PC-9 (cell line): Measurements from ENCODE around the gene CHMP2A. TPM values are rescaled to one million over a fixed set of nuclear protein-coding genes. Genes with fewer than 3 reads are reported as not detected.
A peak's percentile ranks its signal among the peaks of the same experiment; 100 is the strongest.
"Not testable (repeated sequence)": the region's sequence is repeated elsewhere in the genome, so short reads cannot be mapped to it uniquely, and the experiment has no call there.

Experiments used
- BruUV-seq: library from RNA; stranded (reverse); fragments of 400-500 nt; replicated peaks from 2 replicates; lab custom pipeline; 2021; lab: Mats Ljungman, UMichigan
- CTCF ChIA-PET: fragments of 300-600 bp; sonication (Branson Sonifier 250); formaldehyde crosslinking; loops from one replicate; lab custom pipeline; 2022; ENCODE audit warnings: antibody characterized with exemption; lab: Charles Lee
- POLR2A ChIA-PET: fragments of 300-600 bp; sonication (Branson Sonifier 250); formaldehyde crosslinking; loops from one replicate; lab custom pipeline; 2022; ENCODE audit warnings: antibody characterized with exemption; ENCODE audit not compliant: unreplicated experiment; lab: Charles Lee
- DNase-seq, 2 experiments: peaks; one replicate each; pipeline versions ENCODE4 v3.0.0 to v3.0.0-alpha.2; 2015 to 2022; ENCODE audit warnings: mixed read lengths in 1 of 2
- H2AFZ ChIP-seq: fragments of 200-600 bp; sonication (generic); 2 replicates; pipeline ENCODE4 v1.8.1; 2017; ENCODE audit warnings: antibody characterized with exemption
- H3F3A ChIP-seq: fragments of 200-600 bp; sonication (generic); 2 replicates; pipeline ENCODE4 v1.8.1; 2017; ENCODE audit warnings: antibody characterized with exemption, mild to moderate bottlenecking, low read depth; ENCODE audit not compliant: insufficient read depth
- H3K27ac ChIP-seq: fragments of 200-600 bp; sonication (generic); 2 replicates; pipeline ENCODE4 v1.6.1; 2016; ENCODE audit warnings: mixed run types
- H3K27me3 ChIP-seq: fragments of 200-600 bp; sonication (generic); 2 replicates; pipeline ENCODE4 v1.6.1; 2016; ENCODE audit warnings: low read depth, mixed run types; ENCODE audit not compliant: insufficient read depth
- H3K36me3 ChIP-seq: fragments of 200-600 bp; sonication (generic); 2 replicates; pipeline ENCODE4 v1.6.1; 2016; ENCODE audit warnings: low read depth, mixed run types
- H3K4me1 ChIP-seq: fragments of 200-600 bp; sonication (generic); replicated peaks from 2 replicates; pipeline ENCODE4 v1.6.1; 2016; ENCODE audit warnings: mixed run types; ENCODE audit not compliant: insufficient read depth
- H3K4me2 ChIP-seq: fragments of 200-600 bp; sonication (generic); 2 replicates; pipeline ENCODE4 v1.6.1; 2017; ENCODE audit warnings: mixed run types
- H3K4me3 ChIP-seq: fragments of 200-600 bp; sonication (generic); 2 replicates; pipeline ENCODE4 v1.6.1; 2016; ENCODE audit warnings: mixed run types
- H3K79me2 ChIP-seq: fragments of 200-600 bp; sonication (generic); 2 replicates; pipeline ENCODE4 v1.6.1; 2017; ENCODE audit warnings: low read depth, mixed run types
- H3K9me2 ChIP-seq: fragments of 200-600 bp; sonication (generic); 2 replicates; pipeline ENCODE4 v1.8.1; 2017; ENCODE audit warnings: mild to moderate bottlenecking; ENCODE audit not compliant: insufficient read depth
- H3K9me3 ChIP-seq: fragments of 200-600 bp; sonication (generic); 2 replicates; pipeline ENCODE4 v1.8.1; 2016; ENCODE audit warnings: low read depth; ENCODE audit not compliant: insufficient read depth
- H4K20me1 ChIP-seq: fragments of 200-600 bp; sonication (generic); 2 replicates; pipeline ENCODE4 v1.8.1; 2017; ENCODE audit not compliant: insufficient read depth
- EZH2 ChIP-seq: fragments of 200-600 bp; sonication (generic); IDR thresholded peaks from 2 replicates; pipeline ENCODE4 v1.8.0; 2017; ENCODE audit warnings: antibody characterized with exemption, low read depth
- intact Hi-C: fragments of 100-400 bp; cut with micrococcal nuclease; formaldehyde crosslinking; loops from one replicate; pipeline ENCODE4 v1.10.0; 2022; ENCODE audit not compliant: unreplicated experiment
- total RNA-seq: library from RNA; stranded (reverse); gene quantifications from 2 replicates; pipeline ENCODE4 v1.2.3, GENCODE V29; 2021
- TF ChIP-seq, protein P1 (sequence below): fragments of 200-600 bp; sonication (generic); conservative IDR thresholded peaks from 2 replicates; pipeline ENCODE4 v1.6.1; 2017; ENCODE audit warnings: mixed run types, antibody characterized with exemption, mild to moderate bottlenecking, moderate library complexity

Gene CHMP2A
- total RNA-seq, 1 experiment from 2014 or later = 149 TPM

DNA sequence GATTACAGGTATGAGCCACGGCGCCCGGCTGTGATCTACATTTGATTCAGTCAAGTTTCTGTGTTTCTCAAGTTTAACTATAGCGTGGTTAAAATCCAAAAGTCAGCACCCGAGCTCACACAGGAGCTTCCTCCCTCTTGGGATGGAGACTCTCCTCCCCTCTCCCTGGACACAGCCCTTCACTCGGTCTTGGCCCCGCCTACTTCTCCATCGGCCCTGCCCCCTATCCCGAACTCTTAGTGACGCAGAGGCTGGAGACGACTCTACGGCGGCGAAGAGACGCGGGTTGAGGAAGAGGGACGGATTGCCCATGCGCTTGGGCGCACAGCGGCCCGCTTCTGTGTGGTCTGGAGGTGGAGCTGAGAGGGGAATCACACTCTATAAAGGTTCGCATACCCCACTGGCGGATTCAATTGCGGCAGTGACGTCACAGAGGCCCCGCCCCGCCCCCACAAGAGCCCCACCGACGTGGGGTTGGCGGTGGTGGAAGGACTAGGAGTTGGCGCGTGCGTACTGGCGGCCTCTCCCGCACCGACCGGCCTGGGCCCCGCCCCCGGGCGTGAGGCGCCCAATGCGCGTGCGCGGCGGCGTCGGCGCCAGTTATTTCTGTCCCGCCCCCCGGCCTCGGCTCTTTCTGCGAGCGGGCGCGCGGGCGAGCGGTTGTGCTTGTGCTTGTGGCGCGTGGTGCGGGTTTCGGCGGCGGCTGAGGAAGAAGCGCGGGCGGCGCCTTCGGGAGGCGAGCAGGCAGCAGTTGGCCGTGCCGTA lies 10.9 kb downstream of the CHMP2A start, which contains the start of gene TRIM28:
Gene TRIM28, plus strand, starts transcription at position 239 of the 765 bp plus-strand sequence. CDS start 694 bp downstream, outside the sequence.
- intact Hi-C loops = loop anchor here (1.0 kb wide), 1 partner anchor 361 kb away; the partner anchor contains the start of gene ZNF274
- TF ChIP-seq EZH2 = no peak
- TF ChIP-seq, protein P1, sequence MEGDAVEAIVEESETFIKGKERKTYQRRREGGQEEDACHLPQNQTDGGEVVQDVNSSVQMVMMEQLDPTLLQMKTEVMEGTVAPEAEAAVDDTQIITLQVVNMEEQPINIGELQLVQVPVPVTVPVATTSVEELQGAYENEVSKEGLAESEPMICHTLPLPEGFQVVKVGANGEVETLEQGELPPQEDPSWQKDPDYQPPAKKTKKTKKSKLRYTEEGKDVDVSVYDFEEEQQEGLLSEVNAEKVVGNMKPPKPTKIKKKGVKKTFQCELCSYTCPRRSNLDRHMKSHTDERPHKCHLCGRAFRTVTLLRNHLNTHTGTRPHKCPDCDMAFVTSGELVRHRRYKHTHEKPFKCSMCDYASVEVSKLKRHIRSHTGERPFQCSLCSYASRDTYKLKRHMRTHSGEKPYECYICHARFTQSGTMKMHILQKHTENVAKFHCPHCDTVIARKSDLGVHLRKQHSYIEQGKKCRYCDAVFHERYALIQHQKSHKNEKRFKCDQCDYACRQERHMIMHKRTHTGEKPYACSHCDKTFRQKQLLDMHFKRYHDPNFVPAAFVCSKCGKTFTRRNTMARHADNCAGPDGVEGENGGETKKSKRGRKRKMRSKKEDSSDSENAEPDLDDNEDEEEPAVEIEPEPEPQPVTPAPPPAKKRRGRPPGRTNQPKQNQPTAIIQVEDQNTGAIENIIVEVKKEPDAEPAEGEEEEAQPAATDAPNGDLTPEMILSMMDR = no peak
- H3K27me3 ChIP-seq = no peaks in the 10 kb centered on the region
- H3K27ac ChIP-seq = peak within 1 kb of the TSS; percentile 88
- H3F3A ChIP-seq = peaks cover 7% of the 10 kb centered on the region; the same call in 1 of the 2 replicates
- H3K9me2 ChIP-seq = no peaks in the 10 kb centered on the region
- TSS peak; percentile 100 for BruUV-seq
- POLR2A ChIA-PET = interaction anchor here (0.6 to 0.8 kb wide), 6 partner anchors 11 to 252 kb away, joined by 3 to 23 read pairs (median 3); partner anchors contain the start of genes CHMP2A and ZSCAN22
- H4K20me1 ChIP-seq = peaks cover 29% of the 10 kb centered on the region
- DNase-seq = peak; percentile 90 to 98
- no peaks in the 10 kb centered on the region for H3K9me3 ChIP-seq
- peak within 1 kb of the TSS; percentile 89 for H2AFZ ChIP-seq
- CTCF ChIA-PET = no interaction called here
- peaks cover 10% of the 10 kb centered on the region; the same call in 1 of the 2 replicates for H3K4me1 ChIP-seq
- H3K4me3 ChIP-seq = peak within 1 kb of the TSS; percentile 76
- H3K4me2 ChIP-seq = peak within 1 kb of the TSS; percentile 95
- peaks cover 41% of the 10 kb centered on the region for H3K79me2 ChIP-seq
- peaks cover 5% of the 10 kb centered on the region; the same call in 1 of the 2 replicates for H3K36me3 ChIP-seq

DNA sequence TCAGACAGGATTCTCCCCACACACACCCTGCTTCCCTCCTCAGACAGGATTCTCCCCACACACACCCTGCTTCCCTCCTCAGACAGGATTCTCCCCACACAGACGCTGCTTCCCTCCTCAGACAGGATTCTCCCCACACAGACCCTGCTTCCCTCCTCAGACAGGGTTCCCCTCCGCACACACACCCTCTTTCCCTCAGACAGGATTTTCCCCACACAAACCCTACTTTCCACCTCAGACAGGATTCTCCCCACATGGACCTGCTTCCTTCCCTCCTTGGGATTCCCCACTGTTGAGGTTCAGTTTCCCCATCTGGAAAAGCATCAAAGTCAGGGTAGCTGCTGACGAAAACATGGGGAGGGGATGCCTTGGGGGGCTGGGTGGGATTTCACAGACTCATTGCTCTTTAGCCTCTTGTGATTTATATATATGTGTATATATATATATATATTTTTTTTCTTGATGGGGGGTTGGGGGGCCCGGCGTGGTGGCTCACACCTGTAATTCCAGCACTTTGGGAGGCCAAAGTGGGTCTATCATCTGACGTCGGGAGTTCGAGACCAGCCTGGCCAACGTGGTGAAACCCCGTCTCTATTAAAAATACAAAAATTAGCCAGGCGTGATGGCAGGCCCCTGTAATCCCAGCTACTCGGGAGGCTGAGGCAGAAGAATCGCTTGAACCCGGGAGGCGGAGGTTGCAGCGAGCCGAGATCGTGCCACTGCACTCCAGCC lies 12.1 kb downstream of the CHMP2A start:
- H3K9me2 ChIP-seq, H3K36me3 ChIP-seq, BruUV-seq, H3K4me1 ChIP-seq, H3K9me3 ChIP-seq, intact Hi-C loops, H2AFZ ChIP-seq, H3F3A ChIP-seq, CTCF ChIA-PET, POLR2A ChIA-PET, H3K27me3 ChIP-seq, DNase-seq: not testable (repeated sequence)
- Histone ChIP-seq H3K27ac (peak overlapping the region; percentile 88; the same call in 1 of the 2 replicates), H4K20me1 (peaks cover 29% of the 10 kb centered on the region), H3K4me2 (peak overlapping the region; percentile 77), H3K4me3 (peak overlapping the region; percentile 63; the same call in 1 of the 2 replicates), H3K79me2 (peaks cover 31% of the 10 kb centered on the region)

DNA sequence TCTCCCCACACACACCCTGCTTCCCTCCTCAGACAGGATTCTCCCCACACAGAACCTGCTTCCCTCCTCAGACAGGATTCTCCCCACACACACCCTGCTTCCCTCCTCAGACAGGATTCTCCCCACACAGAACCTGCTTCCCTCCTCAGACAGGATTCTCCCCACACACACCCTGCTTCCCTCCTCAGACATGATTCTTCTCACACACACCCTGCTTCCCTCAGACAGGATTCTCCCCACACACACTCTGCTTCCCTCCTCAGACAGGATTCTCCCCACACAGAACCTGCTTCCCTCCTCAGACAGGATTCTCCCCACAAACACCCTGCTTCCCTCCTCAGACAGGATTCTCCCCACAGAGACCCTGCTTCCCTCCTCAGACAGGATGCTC lies 15.7 kb downstream of the CHMP2A start:
- H3K4me1 ChIP-seq, intact Hi-C loops, POLR2A ChIA-PET, DNase-seq, H3K27ac ChIP-seq, H3K27me3 ChIP-seq, CTCF ChIA-PET, BruUV-seq, H2AFZ ChIP-seq, H3K9me3 ChIP-seq, H3K9me2 ChIP-seq, H4K20me1 ChIP-seq, H3K79me2 ChIP-seq, H3F3A ChIP-seq, H3K36me3 ChIP-seq: not testable (repeated sequence)
- Histone ChIP-seq H3K4me3 (peak overlapping the region; percentile 40; the same call in 1 of the 2 replicates), H3K4me2 (peak overlapping the region; percentile 63; the same call in 1 of the 2 replicates)
